ENCODE results near the gene LCTL. TPM values are rescaled to one million over a fixed set of nuclear protein-coding genes. Genes with fewer than 3 reads are reported as not detected.
"Not testable (repeated sequence)": the region's sequence is repeated elsewhere in the genome, so short reads cannot be mapped to it uniquely, and the experiment has no call there.

LCTL gene
- total RNA-seq, 2 experiments from 2014 or later = not detected

GRCh38 chr15:66523926-66524325 is 41.9 kb downstream of the LCTL start:
- ATAC-seq (ENCODE audit: low read depth) = no peak
- Mint-ChIP-seq H3K4me3 (no peak overlapping the region), H3K27ac (no peak overlapping the region), H3K9me3 (no peaks in the 10 kb centered on the region), H3K27me3 (no peaks in the 10 kb centered on the region), H3K36me3 (peaks cover 16% of the 10 kb centered on the region), H3K4me1 (peaks cover 3% of the 10 kb centered on the region)
- DNase-seq = no peak
- POLR2A ChIA-PET = no interaction called here

DNA sequence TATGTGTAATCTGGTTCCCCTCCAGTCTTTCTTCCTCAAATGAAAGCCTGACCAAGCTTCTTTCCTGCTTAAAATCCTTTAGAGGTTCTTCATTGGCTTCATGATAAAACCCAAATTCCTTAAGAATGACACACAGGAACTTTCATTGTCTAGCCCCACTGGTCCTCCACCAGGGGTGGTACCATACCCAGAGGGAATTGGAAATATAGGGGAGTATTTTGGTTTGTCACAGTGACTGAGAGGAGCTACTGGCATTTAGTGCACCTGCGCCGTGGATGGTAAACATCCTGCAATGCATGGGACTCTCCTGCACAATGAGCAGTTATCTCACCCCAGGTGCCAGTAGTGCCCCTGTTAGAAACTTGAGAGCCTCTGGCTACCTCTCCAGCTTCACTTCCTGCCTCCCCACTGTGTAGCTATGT is 49.9 kb downstream of the LCTL start:
- POLR2A ChIA-PET = no interaction called here
- H3K27me3 Mint-ChIP-seq = no peaks in the 10 kb centered on the region

DNA sequence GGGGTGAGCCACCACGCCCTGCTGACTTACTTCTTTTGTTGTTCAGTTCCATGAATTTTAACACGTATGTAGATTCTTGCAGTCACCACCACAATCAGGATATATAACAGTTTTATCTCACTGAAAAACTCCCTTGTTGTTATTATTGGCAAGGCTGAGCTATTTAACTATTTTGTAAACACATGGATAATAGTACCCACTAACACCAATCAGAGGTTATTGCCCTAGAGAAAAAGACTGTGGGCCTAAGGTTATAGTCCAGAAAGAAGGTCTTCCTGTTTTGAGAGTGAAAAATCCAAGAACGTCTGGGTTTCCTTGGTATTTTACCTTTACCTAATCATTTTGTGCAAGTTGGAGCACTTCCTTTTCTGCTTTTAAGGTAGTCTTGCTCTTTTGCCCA is 51.2 kb downstream of the LCTL start:
- H3K27ac Mint-ChIP-seq = no peak overlapping the region
- ATAC-seq (ENCODE audit: low read depth) (no peak), DNase-seq (no peak)
- no peaks in the 10 kb centered on the region for H3K9me3 Mint-ChIP-seq
- H3K4me3 Mint-ChIP-seq = no peak overlapping the region
- H3K36me3 Mint-ChIP-seq = peaks cover 24% of the 10 kb centered on the region
- peaks cover 3% of the 10 kb centered on the region for H3K4me1 Mint-ChIP-seq
- no peaks in the 10 kb centered on the region for H3K27me3 Mint-ChIP-seq
- POLR2A ChIA-PET = interaction anchor here (1.0 kb wide), 1 partner anchor 9 kb away, joined by 5 read pairs; the partner anchor contains the start of gene ZWILCH

More for the DNA sequence above, 49.9 kb downstream of the LCTL start:
- Mint-ChIP-seq H3K4me1 (peaks cover 3% of the 10 kb centered on the region), H3K4me3 (no peak overlapping the region), H3K27ac (no peak overlapping the region), H3K36me3 (peaks cover 22% of the 10 kb centered on the region), H3K9me3 (no peaks in the 10 kb centered on the region)
- no peak for DNase-seq
- no peak for ATAC-seq (ENCODE audit: low read depth)

- H3K36me3 Mint-ChIP-seq = peaks cover 26% of the 10 kb centered on the region
- no peaks in the 10 kb centered on the region for H3K9me3 Mint-ChIP-seq
- peak overlapping the region; percentile 57 for H3K4me3 Mint-ChIP-seq
- peak; percentile 13 for ATAC-seq (ENCODE audit: low read depth)
- POLR2A ChIA-PET = no interaction called here
- H3K27ac Mint-ChIP-seq = peak overlapping the region; percentile 85
- DNase-seq = no peak
- no peaks in the 10 kb centered on the region for H3K27me3 Mint-ChIP-seq
- H3K4me1 Mint-ChIP-seq = peaks cover 31% of the 10 kb centered on the region
Measured at GRCh38 chr15:66508293-66508883, 57.4 kb downstream of the LCTL start.

DNA sequence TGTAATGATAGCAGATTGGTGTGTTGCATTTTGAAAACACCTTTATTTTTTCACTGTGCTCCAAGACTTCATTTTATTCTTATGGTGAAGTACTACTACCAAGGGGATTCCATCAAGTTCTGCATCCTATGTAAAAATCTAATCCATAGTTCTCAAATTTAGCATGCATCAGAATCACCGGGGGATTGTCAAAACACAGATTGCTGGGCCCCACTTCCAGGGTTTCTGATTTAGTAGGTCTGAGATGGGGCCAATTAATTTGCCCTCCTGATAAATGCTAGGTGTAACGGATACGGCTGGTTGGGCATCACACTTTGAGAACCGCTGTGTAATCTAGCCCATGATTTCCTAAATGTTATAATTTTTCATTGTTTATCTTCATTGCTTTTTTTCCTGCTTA is 60.0 kb downstream of the LCTL start:
- POLR2A ChIA-PET = interaction anchor here (1.2 to 1.6 kb wide), 6 partner anchors 9 to 637 kb away, joined by 3 to 12 read pairs (median 5); partner anchors contain the start of genes MAP2K1, RAB11A and TIPIN
- Mint-ChIP-seq H3K4me3 (peak overlapping the region; percentile 100), H3K27me3 (no peaks in the 10 kb centered on the region), H3K36me3 (peaks cover 38% of the 10 kb centered on the region), H3K27ac (peak overlapping the region; percentile 99), H3K9me3 (no peaks in the 10 kb centered on the region), H3K4me1 (peaks cover 42% of the 10 kb centered on the region)
- DNase-seq (no peak), ATAC-seq (ENCODE audit: low read depth) (no peak)

DNA sequence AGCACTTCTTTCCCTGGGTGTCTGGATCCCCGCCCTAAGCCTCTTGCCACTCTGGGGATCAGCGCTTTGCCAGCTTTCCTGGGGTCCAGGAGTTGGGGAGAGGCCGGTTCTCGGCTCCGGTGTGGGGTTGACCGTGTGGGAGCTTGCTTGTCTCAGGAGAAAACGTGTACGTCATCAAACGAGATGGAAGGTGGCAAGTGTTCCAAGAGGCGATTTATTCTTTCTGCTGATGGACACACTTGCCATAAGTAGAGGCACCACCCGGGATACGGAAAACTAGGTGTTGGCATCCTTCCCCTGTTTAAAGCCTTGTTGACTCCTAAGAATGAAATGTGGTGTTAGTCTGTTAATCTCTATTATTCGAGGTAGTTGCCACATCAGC is 60.4 kb downstream of the LCTL start:
- DNase-seq (no peak), ATAC-seq (ENCODE audit: low read depth) (no peak)
- Mint-ChIP-seq H3K27ac (peak overlapping the region; percentile 99), H3K4me3 (peak overlapping the region; percentile 100), H3K36me3 (peaks cover 39% of the 10 kb centered on the region), H3K4me1 (peaks cover 42% of the 10 kb centered on the region), H3K27me3 (no peaks in the 10 kb centered on the region), H3K9me3 (no peaks in the 10 kb centered on the region)
- POLR2A ChIA-PET = interaction anchor here (1.0 to 1.6 kb wide), 10 partner anchors 9 to 636 kb away, joined by 3 to 12 read pairs (median 4); partner anchors contain the start of genes DIS3L, MAP2K1, RAB11A and TIPIN

- H3K9me3 Mint-ChIP-seq = no peaks in the 10 kb centered on the region
- peaks cover 47% of the 10 kb centered on the region for H3K4me1 Mint-ChIP-seq
- POLR2A ChIA-PET = interaction anchor here (1.0 to 1.6 kb wide), 11 partner anchors 10 to 636 kb away, joined by 3 to 13 read pairs (median 5); partner anchors contain the start of genes DIS3L, MAP2K1, RAB11A and TIPIN
- H3K27ac Mint-ChIP-seq = peak within 1 kb of the TSS; percentile 99
- H3K36me3 Mint-ChIP-seq = peaks cover 45% of the 10 kb centered on the region
- peak within 1 kb of the TSS; percentile 100 for H3K4me3 Mint-ChIP-seq
- H3K27me3 Mint-ChIP-seq = no peaks in the 10 kb centered on the region
- peak; percentile 82 for DNase-seq
- ATAC-seq (ENCODE audit: low read depth) = peak; percentile 83
Measured at GRCh38 chr15:66504563-66505429, 61.0 kb downstream of the LCTL start, which contains the start of the genes RPL4 and ZWILCH. RPL4 (minus strand) TSS chr15:66504855; CDS start chr15:66504790, 65 bp downstream. ZWILCH (plus strand) TSS chr15:66505326; CDS start chr15:66505339, 13 bp downstream.

DNA sequence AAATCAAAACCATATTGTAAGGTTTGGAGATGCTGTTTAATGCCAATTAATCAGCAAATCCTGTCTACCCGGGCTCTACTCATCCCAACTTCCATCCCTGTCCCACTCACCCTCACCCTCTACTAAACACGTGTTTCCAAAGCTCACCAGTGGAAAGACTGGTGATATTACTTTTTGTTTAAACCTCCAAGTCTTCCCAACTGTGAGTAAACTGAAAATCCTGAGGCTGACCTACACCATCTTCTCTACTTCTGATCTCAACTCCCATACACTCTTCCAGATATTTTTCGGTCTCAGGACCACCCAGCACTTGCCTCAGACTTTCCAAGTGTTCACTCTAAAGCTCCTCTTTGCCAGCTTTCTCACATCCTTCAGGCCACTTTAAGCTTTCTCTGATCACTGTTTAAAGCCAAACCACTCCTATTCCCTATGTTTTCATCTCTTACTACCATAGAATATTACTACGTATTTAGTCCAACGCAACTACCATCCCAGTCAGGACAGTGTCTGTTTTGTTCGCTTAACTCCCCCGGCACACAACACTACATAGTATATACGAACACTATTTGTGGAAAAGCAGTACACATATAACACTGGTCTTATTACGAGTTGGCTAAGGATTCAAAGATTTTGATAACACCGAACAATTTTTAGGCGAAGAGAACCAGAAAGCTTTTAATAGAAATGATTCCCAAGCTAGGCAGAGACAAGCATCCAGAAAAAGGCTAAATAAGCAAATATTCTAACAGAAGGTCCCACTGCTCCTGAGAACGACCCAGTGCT is 61.8 kb downstream of the LCTL start:
- no peaks in the 10 kb centered on the region for H3K9me3 Mint-ChIP-seq
- H3K27ac Mint-ChIP-seq = peak overlapping the region; percentile 99
- ATAC-seq (ENCODE audit: low read depth) (no peak), DNase-seq (no peak)
- H3K36me3 Mint-ChIP-seq = peaks cover 47% of the 10 kb centered on the region
- no peaks in the 10 kb centered on the region for H3K27me3 Mint-ChIP-seq
- H3K4me1 Mint-ChIP-seq = peaks cover 49% of the 10 kb centered on the region
- H3K4me3 Mint-ChIP-seq = peak overlapping the region; percentile 100
- POLR2A ChIA-PET = interaction anchor here (1.1 to 1.4 kb wide), 3 partner anchors 102 to 209 kb away, joined by 3 to 13 read pairs (median 4); partner anchors contain the start of gene MAP2K1

DNA sequence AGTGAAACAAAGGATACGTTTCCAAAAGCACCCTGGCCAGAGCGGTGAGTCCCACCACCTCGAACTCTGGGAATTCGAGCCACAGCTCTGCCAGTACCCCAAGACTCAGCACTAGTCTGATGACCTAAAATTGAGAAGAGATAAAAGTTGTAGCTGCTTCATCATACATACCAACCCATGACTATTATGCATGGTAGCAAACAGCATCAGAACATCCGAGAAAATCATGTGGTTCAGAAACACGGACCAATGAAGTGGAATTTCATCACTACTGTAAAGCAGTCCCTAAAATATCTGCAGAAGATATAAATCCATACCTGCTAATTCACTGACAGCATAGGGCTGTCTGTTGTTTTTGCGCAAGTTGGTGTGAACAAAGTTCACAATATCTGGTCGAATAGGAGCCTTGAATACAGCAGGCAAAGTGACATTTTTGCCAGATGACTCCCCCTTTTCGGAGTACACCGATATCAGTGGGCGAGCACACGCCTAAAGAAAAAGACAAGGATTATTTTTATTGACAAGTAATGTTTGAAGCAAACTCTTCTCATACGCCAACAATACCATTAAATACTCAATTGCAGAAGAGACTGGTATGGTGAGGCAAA is 62.7 kb downstream of the LCTL start:
- peak overlapping the region; percentile 100 for H3K4me3 Mint-ChIP-seq
- DNase-seq; H3K27me3 Mint-ChIP-seq; ATAC-seq (ENCODE audit: low read depth); H3K9me3 Mint-ChIP-seq: not testable (repeated sequence)
- POLR2A ChIA-PET = interaction anchor here (1.1 to 1.4 kb wide), 2 partner anchors 116 to 208 kb away, joined by 4 to 13 read pairs; partner anchors contain the start of gene MAP2K1
- H3K4me1 Mint-ChIP-seq = peaks cover 48% of the 10 kb centered on the region
- H3K27ac Mint-ChIP-seq = peak overlapping the region; percentile 99
- peaks cover 45% of the 10 kb centered on the region for H3K36me3 Mint-ChIP-seq

DNA sequence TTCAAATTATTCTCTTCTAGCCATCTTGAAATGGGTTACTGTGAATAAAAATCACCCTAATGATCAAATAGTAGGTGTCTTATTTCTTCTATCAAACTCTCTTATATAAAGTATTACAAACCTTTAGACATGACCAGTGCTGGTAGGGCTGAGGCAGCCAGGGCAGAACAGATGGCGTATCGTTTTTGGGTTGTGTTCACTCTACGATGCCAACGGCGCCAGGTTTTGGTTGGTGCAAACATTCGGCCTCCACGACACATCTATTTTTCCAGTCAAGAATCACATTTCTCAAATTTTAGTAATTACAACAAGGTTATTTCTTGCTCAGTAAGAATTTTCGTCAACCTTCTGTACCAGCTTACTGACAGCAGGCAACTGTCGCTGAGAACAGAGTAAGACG is 63.3 kb downstream of the LCTL start:
- Mint-ChIP-seq H3K27ac (peak overlapping the region; percentile 57), H3K4me1 (peaks cover 46% of the 10 kb centered on the region), H3K9me3 (no peaks in the 10 kb centered on the region), H3K27me3 (no peaks in the 10 kb centered on the region), H3K4me3 (peak overlapping the region; percentile 100), H3K36me3 (peaks cover 45% of the 10 kb centered on the region)
- no peak for DNase-seq
- no peak for ATAC-seq (ENCODE audit: low read depth)
- POLR2A ChIA-PET = no interaction called here

DNA sequence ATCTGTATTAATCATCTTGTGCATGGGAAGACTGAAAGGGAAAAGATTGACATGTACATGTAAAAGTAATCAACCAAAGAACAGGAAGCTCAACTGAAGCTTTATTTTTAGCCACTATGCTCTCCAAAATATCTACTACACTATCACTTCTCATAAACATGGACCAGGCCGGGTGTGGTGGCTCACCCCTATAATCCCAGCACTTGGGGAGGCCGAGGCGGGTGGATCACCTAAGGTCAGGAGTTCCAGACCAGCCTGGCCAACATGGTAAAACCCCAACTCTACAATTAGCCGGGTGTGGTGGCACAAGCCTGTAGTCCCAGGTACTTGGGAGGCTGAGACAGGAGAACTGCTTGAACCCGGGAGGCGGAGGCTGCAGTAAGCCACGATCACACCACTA is 65.5 kb downstream of the LCTL start:
- DNase-seq; H3K4me3 Mint-ChIP-seq; ATAC-seq (ENCODE audit: low read depth); H3K9me3 Mint-ChIP-seq; H3K27me3 Mint-ChIP-seq: not testable (repeated sequence)
- Mint-ChIP-seq H3K4me1 (peaks cover 38% of the 10 kb centered on the region), H3K27ac (peak overlapping the region; percentile 48), H3K36me3 (peaks cover 42% of the 10 kb centered on the region)
- POLR2A ChIA-PET = interaction anchor here (5.0 kb wide), 1 partner anchor 113 kb away, joined by 50 read pairs; the partner anchor contains the start of gene MAP2K1
